HCT116 (cell line): ENCODE data around the gene JADE1.

Experiments used
- CBX3 ChIP-seq: IDR thresholded peaks from 2 replicates; pipeline ENCODE4 v1.6.1; 2012; ENCODE audit warnings: low read depth
- CEBPB ChIP-seq: IDR thresholded peaks from 2 replicates; pipeline ENCODE4 v1.6.1; 2012; ENCODE audit warnings: low read depth
- EGR1 ChIP-seq: IDR thresholded peaks from 2 replicates; pipeline ENCODE4 v1.6.1; 2012; ENCODE audit warnings: low read depth
- ELF1 ChIP-seq: IDR thresholded peaks from 2 replicates; pipeline ENCODE4 v1.6.1; 2012; ENCODE audit warnings: low read depth, borderline replicate concordance
- EZH2phosphoT487 ChIP-seq: fragments of 200-600 bp; IDR thresholded peaks from 2 replicates; pipeline ENCODE4 v1.6.1; 2018; ENCODE audit warnings: antibody characterized with exemption, borderline replicate concordance
- JUND ChIP-seq: IDR thresholded peaks from 2 replicates; pipeline ENCODE4 v1.6.1; 2012
- POLR2A ChIP-seq: IDR thresholded peaks from 2 replicates; pipeline ENCODE4 v1.7.0; 2011; ENCODE audit warnings: borderline replicate concordance; ENCODE audit not compliant: insufficient read depth, insufficient read length; ENCODE audit errors: extremely low read depth
- POLR2AphosphoS5 ChIP-seq: IDR thresholded peaks from 2 replicates; pipeline ENCODE4 v1.6.1; 2011; ENCODE audit warnings: mild to moderate bottlenecking, low read depth, low read length, moderate library complexity
- RAD21 ChIP-seq: IDR thresholded peaks from 2 replicates; pipeline ENCODE4 v1.6.1; 2012; ENCODE audit warnings: low read depth, mild to moderate bottlenecking
- TCF7L2 ChIP-seq: IDR thresholded peaks from 2 replicates; pipeline ENCODE4 v1.7.0; 2011; ENCODE audit warnings: borderline replicate concordance, inconsistent platforms; ENCODE audit not compliant: insufficient read depth, insufficient read length; ENCODE audit errors: extremely low read depth
- YY1 ChIP-seq: IDR thresholded peaks from 2 replicates; pipeline ENCODE4 v1.6.1; 2011; ENCODE audit warnings: low read length, low read depth, moderate library complexity, mild to moderate bottlenecking; ENCODE audit not compliant: insufficient replicate concordance; ENCODE audit errors: extremely low read depth
- TF ChIP-seq, protein P1 (sequence below), 3 experiments: fragments of 200-600 bp in 1 of 3; sonication (generic) in 1 of 3; IDR thresholded peaks in 2 of 3; conservative IDR thresholded peaks in 1 of 3; 2 replicates each; pipeline ENCODE4 v1.5.1; 2012 to 2017; ENCODE audit warnings: low read depth in 2 of 3, low read length in 2 of 3, antibody characterized with exemption in 1 of 3, borderline replicate concordance in 1 of 3, control low read depth in 1 of 3, mild to moderate bottlenecking in 1 of 3, mixed read lengths in 1 of 3, mixed run types in 1 of 3, moderate library complexity in 1 of 3; ENCODE audit not compliant: insufficient read depth in 1 of 3
- TF ChIP-seq, protein P2 (sequence below): IDR thresholded peaks from 2 replicates; pipeline ENCODE4 v1.6.1; 2012

DNA sequence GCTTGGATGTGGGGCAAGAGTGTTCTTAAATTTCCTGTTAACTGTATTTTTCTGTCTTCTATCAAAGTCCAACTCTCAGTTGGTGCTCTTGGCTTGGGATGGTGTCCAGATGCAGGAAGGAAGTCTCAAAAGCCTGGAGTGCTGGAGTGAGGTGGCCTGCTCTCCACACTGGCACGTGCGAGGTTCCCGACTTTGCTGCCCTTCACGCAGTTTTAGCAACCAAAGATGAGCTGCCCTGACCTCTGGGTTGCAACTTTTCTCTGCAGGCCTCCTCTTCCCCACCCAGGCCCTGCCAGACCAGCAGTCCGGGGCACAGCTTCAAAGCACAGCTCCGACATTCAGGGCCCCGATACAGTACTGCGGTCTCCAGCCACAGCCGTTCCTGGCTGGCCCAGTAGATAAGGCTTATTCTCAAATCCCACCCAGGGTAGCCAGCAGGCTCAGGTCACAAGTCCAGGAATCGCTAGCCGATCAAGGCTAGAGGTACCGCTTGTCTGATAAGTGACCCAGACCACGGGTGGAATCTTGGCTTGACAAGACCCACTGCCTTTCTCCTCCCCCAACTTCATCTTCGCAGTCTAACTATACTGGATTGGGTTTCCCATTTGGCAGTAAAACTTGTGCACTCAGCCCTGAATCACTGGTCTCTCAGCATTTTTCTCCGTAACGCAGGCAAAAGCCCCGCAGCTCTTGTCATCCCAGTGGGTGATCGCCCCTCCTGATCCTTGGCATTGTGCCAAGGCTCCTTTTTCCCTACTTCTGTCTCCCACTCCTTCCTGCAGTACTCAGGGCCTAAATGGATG lies 21.8 kb upstream of the JADE1 start:
- TF ChIP-seq EZH2phosphoT487 (no peak), YY1 (no peak), POLR2A (no peak), CEBPB (no peak), TCF7L2 (no peak), EGR1 (no peak), POLR2AphosphoS5 (no peak), ELF1 (no peak), CBX3 (no peak), JUND (no peak), RAD21 (no peak)
- TF ChIP-seq, protein P1, sequence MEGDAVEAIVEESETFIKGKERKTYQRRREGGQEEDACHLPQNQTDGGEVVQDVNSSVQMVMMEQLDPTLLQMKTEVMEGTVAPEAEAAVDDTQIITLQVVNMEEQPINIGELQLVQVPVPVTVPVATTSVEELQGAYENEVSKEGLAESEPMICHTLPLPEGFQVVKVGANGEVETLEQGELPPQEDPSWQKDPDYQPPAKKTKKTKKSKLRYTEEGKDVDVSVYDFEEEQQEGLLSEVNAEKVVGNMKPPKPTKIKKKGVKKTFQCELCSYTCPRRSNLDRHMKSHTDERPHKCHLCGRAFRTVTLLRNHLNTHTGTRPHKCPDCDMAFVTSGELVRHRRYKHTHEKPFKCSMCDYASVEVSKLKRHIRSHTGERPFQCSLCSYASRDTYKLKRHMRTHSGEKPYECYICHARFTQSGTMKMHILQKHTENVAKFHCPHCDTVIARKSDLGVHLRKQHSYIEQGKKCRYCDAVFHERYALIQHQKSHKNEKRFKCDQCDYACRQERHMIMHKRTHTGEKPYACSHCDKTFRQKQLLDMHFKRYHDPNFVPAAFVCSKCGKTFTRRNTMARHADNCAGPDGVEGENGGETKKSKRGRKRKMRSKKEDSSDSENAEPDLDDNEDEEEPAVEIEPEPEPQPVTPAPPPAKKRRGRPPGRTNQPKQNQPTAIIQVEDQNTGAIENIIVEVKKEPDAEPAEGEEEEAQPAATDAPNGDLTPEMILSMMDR (IDR thresholded peaks at IDR 0.05 in 2 of 3, conservative IDR thresholded peaks at IDR 0.05 in 1 of 3; ENCODE audit: borderline replicate concordance in 1 of 3, insufficient read depth in 1 of 3, low read depth in 2 of 3, low read length in 2 of 3), result no peak
- TF ChIP-seq, protein P2, sequence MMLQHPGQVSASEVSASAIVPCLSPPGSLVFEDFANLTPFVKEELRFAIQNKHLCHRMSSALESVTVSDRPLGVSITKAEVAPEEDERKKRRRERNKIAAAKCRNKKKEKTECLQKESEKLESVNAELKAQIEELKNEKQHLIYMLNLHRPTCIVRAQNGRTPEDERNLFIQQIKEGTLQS, result no peak
